ENCODE results near the gene SLC7A5.
"Not testable (repeated sequence)": the region's sequence is repeated elsewhere in the genome, so short reads cannot be mapped to it uniquely, and the experiment has no call there.

The SLC7A5 gene

GRCh38 chr16:87791295-87792204, 77.8 kb downstream of the SLC7A5 start:
- no peak for DNase-seq (ENCODE audit: low read depth)
- H3K4me3 ChIP-seq (ENCODE audit: low read length), result no peak overlapping the region
- TF ChIP-seq, protein P1, sequence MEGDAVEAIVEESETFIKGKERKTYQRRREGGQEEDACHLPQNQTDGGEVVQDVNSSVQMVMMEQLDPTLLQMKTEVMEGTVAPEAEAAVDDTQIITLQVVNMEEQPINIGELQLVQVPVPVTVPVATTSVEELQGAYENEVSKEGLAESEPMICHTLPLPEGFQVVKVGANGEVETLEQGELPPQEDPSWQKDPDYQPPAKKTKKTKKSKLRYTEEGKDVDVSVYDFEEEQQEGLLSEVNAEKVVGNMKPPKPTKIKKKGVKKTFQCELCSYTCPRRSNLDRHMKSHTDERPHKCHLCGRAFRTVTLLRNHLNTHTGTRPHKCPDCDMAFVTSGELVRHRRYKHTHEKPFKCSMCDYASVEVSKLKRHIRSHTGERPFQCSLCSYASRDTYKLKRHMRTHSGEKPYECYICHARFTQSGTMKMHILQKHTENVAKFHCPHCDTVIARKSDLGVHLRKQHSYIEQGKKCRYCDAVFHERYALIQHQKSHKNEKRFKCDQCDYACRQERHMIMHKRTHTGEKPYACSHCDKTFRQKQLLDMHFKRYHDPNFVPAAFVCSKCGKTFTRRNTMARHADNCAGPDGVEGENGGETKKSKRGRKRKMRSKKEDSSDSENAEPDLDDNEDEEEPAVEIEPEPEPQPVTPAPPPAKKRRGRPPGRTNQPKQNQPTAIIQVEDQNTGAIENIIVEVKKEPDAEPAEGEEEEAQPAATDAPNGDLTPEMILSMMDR (conservative IDR thresholded peaks at IDR 0.05; ENCODE audit: low read length), result no peak

- DNase-seq (ENCODE audit: low read depth), result peak; percentile 31
- no peak overlapping the region for H3K4me3 ChIP-seq (ENCODE audit: low read length)
- TF ChIP-seq, protein P1 (conservative IDR thresholded peaks at IDR 0.05; ENCODE audit: low read length), result no peak
These were observed 78.8 kb downstream of the SLC7A5 start for GRCh38 chr16:87790292-87791100.

DNA sequence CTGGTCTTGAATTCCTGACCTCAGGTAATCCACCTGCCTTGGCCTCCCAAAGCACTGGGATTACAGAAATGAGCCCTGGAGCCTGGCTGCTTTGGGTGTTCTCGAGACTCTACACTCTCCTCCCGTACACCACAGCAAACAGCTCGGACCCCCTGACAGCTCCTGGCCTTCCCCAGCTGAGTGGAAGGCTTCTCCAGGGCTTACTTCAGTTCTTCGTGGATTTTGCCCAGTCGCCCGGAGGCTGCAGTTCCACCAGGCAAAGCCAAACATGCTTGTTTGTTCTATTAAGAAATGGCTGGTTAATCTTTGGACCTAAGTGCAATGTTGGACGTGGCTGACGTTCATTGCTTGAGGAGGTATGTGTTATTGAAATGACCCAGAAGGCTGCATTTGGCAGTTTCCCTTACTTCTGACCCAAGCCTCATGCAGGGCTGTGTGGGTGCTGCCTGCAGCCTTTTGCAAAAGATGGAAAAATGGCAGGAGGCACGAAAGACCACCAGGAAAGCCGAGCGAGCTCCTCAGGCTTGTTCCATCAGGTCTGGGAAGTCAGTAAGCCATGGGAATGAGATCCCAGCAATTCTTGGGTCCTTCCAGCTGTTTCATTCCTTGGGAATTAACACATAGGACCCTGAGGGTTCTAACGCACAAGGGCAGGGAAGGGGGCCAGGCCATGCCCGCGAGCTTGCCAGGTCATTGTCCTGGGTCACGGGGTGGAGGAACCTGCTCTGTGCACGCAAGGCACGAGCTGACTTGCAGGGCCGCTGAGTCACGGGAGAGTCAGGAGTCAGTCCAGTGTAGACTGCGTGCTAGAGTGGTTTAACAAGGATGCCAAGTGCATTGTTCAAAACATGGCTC, 79.6 kb downstream of the SLC7A5 start:
- H3K4me3 ChIP-seq (ENCODE audit: low read length), result no peak overlapping the region
- peak; percentile 82 for DNase-seq (ENCODE audit: low read depth)
- TF ChIP-seq, protein P1 (conservative IDR thresholded peaks at IDR 0.05; ENCODE audit: low read length), result no peak

DNA sequence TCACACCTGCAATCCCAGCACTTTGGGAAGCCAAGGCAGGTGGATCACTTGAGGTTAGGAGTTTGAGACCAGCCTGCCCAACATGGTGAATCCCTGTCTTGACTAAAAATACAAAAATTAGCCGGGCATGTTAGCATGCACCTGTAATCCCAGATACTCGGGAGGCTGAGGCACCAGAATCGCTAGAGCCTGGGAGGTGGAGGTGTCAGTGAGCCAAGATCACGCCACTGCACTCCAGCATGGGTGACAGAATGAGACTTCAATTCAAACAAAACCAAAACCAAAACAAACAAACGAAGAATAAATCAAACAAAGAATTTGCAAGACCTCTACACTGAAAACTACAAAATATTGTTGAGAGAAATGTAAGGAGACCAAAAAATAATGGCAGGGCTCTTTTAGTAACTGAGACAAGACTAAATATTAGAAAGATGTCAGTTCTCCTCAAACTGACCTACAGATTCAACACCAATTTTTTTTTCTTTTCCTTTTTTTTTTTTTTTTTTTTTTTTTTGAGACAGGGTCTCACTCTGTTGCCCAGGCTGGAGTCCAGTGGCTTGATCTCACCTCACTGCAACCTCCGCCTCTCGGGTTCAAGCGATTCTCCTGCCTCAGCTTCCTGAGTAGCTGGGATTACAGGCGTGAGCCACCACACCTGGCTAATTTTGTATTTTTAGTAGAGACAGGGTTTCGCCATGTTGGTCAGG, 80.4 kb downstream of the SLC7A5 start:
- DNase-seq (ENCODE audit: low read depth); H3K4me3 ChIP-seq (ENCODE audit: low read length): not testable (repeated sequence)

DNA sequence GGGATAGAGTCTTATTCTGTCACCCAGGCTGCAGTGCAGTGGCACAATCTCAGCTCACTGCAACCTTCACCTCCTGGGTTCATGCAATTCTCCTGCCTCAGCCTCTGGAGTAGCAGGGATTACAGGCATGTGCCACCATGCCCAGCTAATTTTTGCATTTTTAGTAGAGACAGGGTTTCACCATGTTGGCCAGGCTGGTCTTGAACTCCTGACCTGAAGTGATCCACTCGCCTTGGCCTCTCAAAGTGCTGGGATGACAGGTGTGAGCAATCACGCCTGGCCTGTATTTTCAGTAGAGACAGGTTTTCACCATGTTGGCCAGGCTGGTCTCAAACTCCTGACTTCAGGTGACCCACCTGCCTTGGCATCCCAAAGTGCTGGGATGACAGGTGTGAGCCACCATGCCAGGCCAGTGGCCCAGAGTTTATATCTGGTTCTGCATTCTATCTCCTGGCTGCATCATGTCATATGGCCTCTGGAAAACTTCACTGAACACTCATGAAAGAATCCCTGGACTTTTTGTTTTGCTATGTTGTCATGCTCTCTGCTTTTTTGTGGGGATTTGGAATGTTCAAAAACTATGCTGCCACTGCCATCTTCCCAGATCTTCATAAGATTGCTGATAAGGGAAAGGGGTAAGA, 81.7 kb downstream of the SLC7A5 start:
- peak; percentile 40 for DNase-seq (ENCODE audit: low read depth)
- H3K4me3 ChIP-seq (ENCODE audit: low read length), result not testable (repeated sequence)

DNA sequence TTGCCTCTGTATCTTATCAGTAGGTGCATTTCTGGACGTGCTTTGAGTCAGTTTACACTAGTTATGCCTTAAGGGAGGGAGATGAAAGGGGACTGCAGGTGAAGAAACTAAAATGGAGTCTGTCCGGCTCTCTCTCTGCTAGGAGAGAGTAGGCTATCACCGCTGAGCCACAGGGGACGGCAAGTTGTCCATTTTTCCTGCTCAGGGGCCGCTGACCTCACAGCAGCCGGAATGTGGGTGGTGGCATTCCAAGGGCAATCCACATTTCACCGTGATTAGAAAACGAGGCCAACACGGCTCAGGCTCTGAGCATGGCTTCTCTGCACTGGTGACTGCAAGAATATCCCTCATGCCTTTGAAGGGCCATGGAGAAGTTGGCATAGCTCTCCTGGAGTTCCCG, 84.5 kb downstream of the SLC7A5 start:
- no peak overlapping the region for H3K4me3 ChIP-seq (ENCODE audit: low read length)
- peak; percentile 55 for DNase-seq (ENCODE audit: low read depth)
- TF ChIP-seq, protein P1 (conservative IDR thresholded peaks at IDR 0.05; ENCODE audit: low read length), result no peak

- DNase-seq (ENCODE audit: low read depth), result no peak
- no peak overlapping the region for H3K4me3 ChIP-seq (ENCODE audit: low read length)
- TF ChIP-seq, protein P1 (conservative IDR thresholded peaks at IDR 0.05; ENCODE audit: low read length), result no peak
These were observed 87.3 kb downstream of the SLC7A5 start for GRCh38 chr16:87782033-87782432.
